WI38 (cell line): Measurements from ENCODE around the gene PCDH20.

Source experiments
- H3K4me3 ChIP-seq: 2 replicates; pipeline ENCODE4 v1.5.1; 2011; ENCODE audit warnings: low read depth, mild to moderate bottlenecking, control low read depth, low read length
- CTCF ChIP-seq: IDR thresholded peaks from 2 replicates; pipeline ENCODE4 v1.5.1; 2012; ENCODE audit warnings: low read depth, mild to moderate bottlenecking, control low read depth, low read length

Gene PCDH20

GRCh38 chr13:61415058-61415721 is 459 bp downstream of the PCDH20 start:
- no peak overlapping the region for H3K4me3 ChIP-seq
- TF ChIP-seq CTCF = no peak

GRCh38 chr13:61414686-61415057 is 977 bp downstream of the PCDH20 start:
- no peak for TF ChIP-seq CTCF
- no peak overlapping the region for H3K4me3 ChIP-seq

GRCh38 chr13:61413572-61414535 is 1.8 kb downstream of the PCDH20 start:
- no peak overlapping the region for H3K4me3 ChIP-seq
- no peak for TF ChIP-seq CTCF

- no peak for TF ChIP-seq CTCF
- H3K4me3 ChIP-seq = no peak overlapping the region
Measured at GRCh38 chr13:61410669-61411297, 4.9 kb downstream of the PCDH20 start.

- no peak for TF ChIP-seq CTCF
- H3K4me3 ChIP-seq = no peak overlapping the region
Measured at GRCh38 chr13:61410266-61410665, 5.4 kb downstream of the PCDH20 start.

GRCh38 chr13:61408571-61408970 is 7.1 kb downstream of the PCDH20 start:
- H3K4me3 ChIP-seq = no peak overlapping the region
- TF ChIP-seq CTCF = no peak
